ENCODE data around the gene LGALS3BP.
"Not testable (repeated sequence)": the region's sequence is repeated elsewhere in the genome, so short reads cannot be mapped to it uniquely, and the experiment has no call there.

The LGALS3BP gene

GRCh38 chr17:78962984-78963348 lies 16.8 kb downstream of the LGALS3BP start:
- DNase-seq = not testable (repeated sequence)

GRCh38 chr17:78962345-78962983 lies 17.3 kb downstream of the LGALS3BP start:
- no peak for DNase-seq

- DNase-seq = no peak
Measured at GRCh38 chr17:78961571-78961970, 18.2 kb downstream of the LGALS3BP start.

- DNase-seq = no peak
Measured at GRCh38 chr17:78960928-78961327, 18.8 kb downstream of the LGALS3BP start.

GRCh38 chr17:78959803-78960202 lies 19.9 kb downstream of the LGALS3BP start:
- no peak for DNase-seq

- no peak for DNase-seq
Measured at GRCh38 chr17:78958641-78959127, 21.0 kb downstream of the LGALS3BP start.

GRCh38 chr17:78957128-78957527 lies 22.6 kb downstream of the LGALS3BP start:
- no peak for DNase-seq

- DNase-seq = no peak
Measured at GRCh38 chr17:78956254-78956653, 23.5 kb downstream of the LGALS3BP start.

GRCh38 chr17:78954684-78955083 lies 25.0 kb downstream of the LGALS3BP start:
- DNase-seq = no peak

- no peak for DNase-seq
Measured at GRCh38 chr17:78953356-78954350, 26.1 kb downstream of the LGALS3BP start.

GRCh38 chr17:78952706-78953105 lies 27.0 kb downstream of the LGALS3BP start:
- DNase-seq = no peak

GRCh38 chr17:78951967-78952551 lies 27.7 kb downstream of the LGALS3BP start:
- no peak for DNase-seq

GRCh38 chr17:78950870-78951269 lies 28.9 kb downstream of the LGALS3BP start:
- DNase-seq = no peak

GRCh38 chr17:78947235-78948149 lies 32.2 kb downstream of the LGALS3BP start:
- DNase-seq = no peak

- no peak for DNase-seq
Measured at GRCh38 chr17:78946631-78947030, 33.1 kb downstream of the LGALS3BP start.

GRCh38 chr17:78946131-78946530 lies 33.6 kb downstream of the LGALS3BP start:
- no peak for DNase-seq

- DNase-seq = not testable (repeated sequence)
Measured at GRCh38 chr17:78945455-78945854, 34.3 kb downstream of the LGALS3BP start.

- no peak for DNase-seq
Measured at GRCh38 chr17:78944956-78945355, 34.8 kb downstream of the LGALS3BP start.

GRCh38 chr17:78944026-78944425 lies 35.7 kb downstream of the LGALS3BP start:
- no peak for DNase-seq

- DNase-seq = no peak
Measured at GRCh38 chr17:78940708-78941107, 39.0 kb downstream of the LGALS3BP start.

GRCh38 chr17:78940258-78940657 lies 39.5 kb downstream of the LGALS3BP start:
- DNase-seq = no peak

GRCh38 chr17:78939615-78940014 lies 40.1 kb downstream of the LGALS3BP start:
- DNase-seq = no peak

All from NCI-H187 (cell line).